Ascending aorta (tissue), 2 donors: Measurements from ENCODE around the gene FFAR3. TPM values are rescaled to one million over a fixed set of nuclear protein-coding genes. Genes with fewer than 3 reads are reported as not detected.

ENCODE experiments used
- DNase-seq, 2 donors: peaks; one replicate each; pipeline ENCODE4 v3.0.0-alpha.2; 2019; ENCODE audit warnings: low spot score in 2 of 2
- H3K27ac ChIP-seq, 2 donors: fragments of 200-600 bp; sonication (generic); one replicate each; pipeline ENCODE4 v1.5.1; 2016 to 2017; ENCODE audit warnings: mild to moderate bottlenecking in 1 of 2
- H3K27me3 ChIP-seq: fragments of 200-600 bp; sonication (generic); one replicate; pipeline ENCODE4 v1.5.1; 2017
- H3K36me3 ChIP-seq, 2 donors: fragments of 200-600 bp; sonication (generic); one replicate each; pipeline ENCODE4 v1.5.1; 2016
- H3K4me1 ChIP-seq, 2 donors: fragments of 200-600 bp; sonication (generic); one replicate each; pipeline ENCODE4 v1.5.1; 2016 to 2017; ENCODE audit warnings: mild to moderate bottlenecking in 1 of 2
- H3K4me3 ChIP-seq, 2 donors: fragments of 200-600 bp; sonication (generic); one replicate each; pipeline ENCODE4 v1.5.1; 2016 to 2017; ENCODE audit warnings: mild to moderate bottlenecking in 1 of 2
- H3K9me3 ChIP-seq, 2 donors: fragments of 200-600 bp; sonication (generic); one replicate each; pipeline ENCODE4 v1.5.1; 2016
- intact Hi-C: fragments of 100-400 bp; cut with DNase I; formaldehyde crosslinking; loops from one replicate; pipeline ENCODE4 v1.15.1; 2023
- total RNA-seq: library from RNA; depleted of rRNA; stranded (reverse); fragments of >200 nt; gene quantifications from one replicate; pipeline ENCODE4 v1.1.0, GENCODE V29; 2016
- TF ChIP-seq, protein P1 (sequence below), 3 experiments: fragments of 200-600 bp in 2 of 3; fragments of 450-650 bp in 1 of 3; sonication (generic) in 2 of 3; IDR thresholded peaks; one replicate each; pipeline ENCODE4 v1.5.1; 2016 to 2019; ENCODE audit warnings: antibody characterized with exemption in 3 of 3, mild to moderate bottlenecking in 1 of 3, moderate library complexity in 1 of 3

Gene FFAR3
- total RNA-seq, 1 donor from 2014 or later, result not detected

DNA sequence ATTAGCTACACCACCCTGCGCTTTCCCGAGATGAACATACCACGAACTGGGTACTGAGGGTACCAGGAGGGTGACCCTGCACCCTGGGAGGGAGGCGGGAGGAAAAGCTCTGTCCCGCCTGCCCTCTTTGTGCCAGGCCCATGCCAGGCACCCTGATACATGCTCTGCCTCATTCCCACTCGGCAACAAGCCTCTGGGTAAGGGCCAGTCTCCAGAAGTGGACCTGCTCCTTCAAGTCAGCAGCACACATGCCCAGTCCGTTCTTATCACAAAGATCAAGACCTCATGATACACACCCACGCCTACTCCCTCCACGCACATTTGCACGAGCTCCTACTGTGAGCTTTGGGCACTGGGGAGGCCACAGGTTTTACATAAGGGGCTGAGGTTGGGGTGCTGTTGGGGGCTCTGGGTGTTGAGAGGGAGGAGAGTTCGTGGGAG lies 12.6 kb upstream of the FFAR3 start:
- no peaks in the 10 kb centered on the region for H3K9me3 ChIP-seq
- TF ChIP-seq, protein P1, sequence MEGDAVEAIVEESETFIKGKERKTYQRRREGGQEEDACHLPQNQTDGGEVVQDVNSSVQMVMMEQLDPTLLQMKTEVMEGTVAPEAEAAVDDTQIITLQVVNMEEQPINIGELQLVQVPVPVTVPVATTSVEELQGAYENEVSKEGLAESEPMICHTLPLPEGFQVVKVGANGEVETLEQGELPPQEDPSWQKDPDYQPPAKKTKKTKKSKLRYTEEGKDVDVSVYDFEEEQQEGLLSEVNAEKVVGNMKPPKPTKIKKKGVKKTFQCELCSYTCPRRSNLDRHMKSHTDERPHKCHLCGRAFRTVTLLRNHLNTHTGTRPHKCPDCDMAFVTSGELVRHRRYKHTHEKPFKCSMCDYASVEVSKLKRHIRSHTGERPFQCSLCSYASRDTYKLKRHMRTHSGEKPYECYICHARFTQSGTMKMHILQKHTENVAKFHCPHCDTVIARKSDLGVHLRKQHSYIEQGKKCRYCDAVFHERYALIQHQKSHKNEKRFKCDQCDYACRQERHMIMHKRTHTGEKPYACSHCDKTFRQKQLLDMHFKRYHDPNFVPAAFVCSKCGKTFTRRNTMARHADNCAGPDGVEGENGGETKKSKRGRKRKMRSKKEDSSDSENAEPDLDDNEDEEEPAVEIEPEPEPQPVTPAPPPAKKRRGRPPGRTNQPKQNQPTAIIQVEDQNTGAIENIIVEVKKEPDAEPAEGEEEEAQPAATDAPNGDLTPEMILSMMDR (IDR thresholded peaks at IDR 0.05), result no peak
- H3K27ac ChIP-seq, result no peak overlapping the region
- DNase-seq, result peak in 1 of 2 donors; percentile 58
- H3K4me3 ChIP-seq, result no peak overlapping the region
- intact Hi-C loops, result no loop called here
- H3K27me3 ChIP-seq, result no peaks in the 10 kb centered on the region
- no peaks in the 10 kb centered on the region for H3K4me1 ChIP-seq
- no peaks in the 10 kb centered on the region for H3K36me3 ChIP-seq

DNA sequence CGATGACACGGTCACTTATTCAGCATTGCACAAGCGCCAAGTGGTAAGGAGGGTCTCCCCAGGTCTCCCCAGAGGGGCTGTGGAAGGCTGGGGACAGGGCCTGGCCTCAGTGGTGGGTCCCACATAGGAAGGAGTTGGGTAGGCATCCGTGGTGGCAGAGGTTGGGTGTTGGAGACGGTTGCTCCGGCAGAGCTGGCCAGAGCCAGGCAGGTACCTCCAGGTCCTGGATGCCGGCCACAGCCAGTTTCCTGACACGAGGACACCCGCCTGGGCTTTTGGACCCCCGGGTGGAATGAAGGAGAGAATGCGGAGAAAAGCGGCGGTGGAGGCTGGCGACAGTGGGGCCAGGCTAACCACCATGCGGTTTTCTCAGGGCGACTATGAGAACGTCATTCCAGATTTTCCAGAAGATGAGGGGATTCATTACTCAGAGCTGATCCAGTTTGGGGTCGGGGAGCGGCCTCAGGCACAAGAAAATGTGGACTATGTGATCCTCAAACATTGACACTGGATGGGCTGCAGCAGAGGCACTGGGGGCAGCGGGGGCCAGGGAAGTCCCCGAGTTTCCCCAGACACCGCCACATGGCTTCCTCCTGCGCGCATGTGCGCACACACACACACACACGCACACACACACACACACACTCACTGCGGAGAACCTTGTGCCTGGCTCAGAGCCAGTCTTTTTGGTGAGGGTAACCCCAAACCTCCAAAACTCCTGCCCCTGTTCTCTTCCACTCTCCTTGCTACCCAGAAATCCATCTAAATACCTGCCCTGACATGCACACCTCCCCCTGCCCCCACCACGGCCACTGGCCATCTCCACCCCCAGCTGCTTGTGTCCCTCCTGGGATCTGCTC lies 11.8 kb upstream of the FFAR3 start:
- intact Hi-C loops, result no loop called here
- Histone ChIP-seq H3K36me3 (no peaks in the 10 kb centered on the region), H3K27me3 (no peaks in the 10 kb centered on the region), H3K4me1 (no peaks in the 10 kb centered on the region), H3K9me3 (no peaks in the 10 kb centered on the region), H3K4me3 (no peak overlapping the region), H3K27ac (no peak overlapping the region)
- DNase-seq, result peak in 1 of 2 donors; percentile 61
- TF ChIP-seq, protein P1 (IDR thresholded peaks at IDR 0.05), result no peak

DNA sequence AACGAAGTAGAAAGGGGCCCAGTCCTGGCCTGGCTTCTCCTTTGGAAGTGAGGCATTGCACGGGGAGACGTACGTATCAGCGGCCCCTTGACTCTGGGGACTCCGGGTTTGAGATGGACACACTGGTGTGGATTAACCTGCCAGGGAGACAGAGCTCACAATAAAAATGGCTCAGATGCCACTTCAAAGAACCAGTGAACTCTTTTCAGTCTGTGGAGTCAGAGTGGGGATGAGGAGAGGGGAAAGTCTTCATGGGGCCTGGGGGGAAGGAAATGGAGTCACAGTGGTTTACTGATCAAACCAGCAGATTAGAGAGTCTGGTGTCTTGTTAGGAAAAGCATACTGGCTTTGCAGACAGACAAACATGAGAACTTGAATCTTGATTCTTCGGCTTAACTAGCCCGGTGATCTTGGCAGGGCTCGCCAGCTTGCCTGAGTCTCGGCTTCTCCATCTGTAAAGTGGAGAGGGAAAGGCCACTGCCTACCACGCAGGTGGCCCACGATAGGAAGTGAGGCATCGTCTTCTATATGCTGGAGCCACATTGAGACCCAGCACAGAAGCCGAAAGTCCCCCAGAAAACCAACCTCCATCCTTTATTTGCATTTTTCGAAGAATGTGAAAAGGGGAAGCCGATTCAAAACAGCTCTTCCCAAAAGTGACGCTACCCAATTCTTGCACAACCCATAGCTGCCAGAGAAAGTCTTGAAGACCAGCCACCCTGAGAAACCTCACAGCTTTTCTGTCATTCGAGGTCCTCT lies 10.9 kb upstream of the FFAR3 start, which contains the start of gene FFAR1:
TSS of gene FFAR1 (plus strand) at position 732 of the 759 bp plus-strand sequence. CDS start 3,650 bp downstream, outside the sequence.
- TF ChIP-seq, protein P1 (IDR thresholded peaks at IDR 0.05), result no peak
- no peak within 1 kb of the TSS for H3K4me3 ChIP-seq
- intact Hi-C loops, result no loop called here
- no peaks in the 10 kb centered on the region for H3K9me3 ChIP-seq
- peak in 1 of 2 donors; percentile 68 for DNase-seq
- H3K27me3 ChIP-seq, result no peaks in the 10 kb centered on the region
- no peak within 1 kb of the TSS for H3K27ac ChIP-seq
- H3K36me3 ChIP-seq, result no peaks in the 10 kb centered on the region
- H3K4me1 ChIP-seq, result no peaks in the 10 kb centered on the region

DNA sequence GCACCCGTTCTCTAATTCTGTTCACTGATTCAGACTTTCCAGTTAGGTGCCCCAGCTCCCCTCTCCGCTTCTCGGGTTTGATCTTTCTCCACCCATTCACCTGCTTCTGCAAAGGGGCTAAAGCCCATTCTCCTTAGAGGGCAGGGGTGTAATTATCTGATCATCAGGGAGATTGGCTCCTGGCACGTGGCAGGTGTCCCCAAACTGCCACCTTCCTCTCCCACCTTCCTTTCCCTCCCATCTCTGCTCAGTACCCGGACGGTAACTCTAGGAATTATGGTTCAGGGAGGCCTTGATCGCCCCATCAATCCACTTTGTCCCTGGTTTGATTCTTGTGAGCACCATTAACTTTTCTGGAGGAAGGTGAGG lies 10.3 kb upstream of the FFAR3 start:
- no peaks in the 10 kb centered on the region for H3K27me3 ChIP-seq
- H3K27ac ChIP-seq, result no peak overlapping the region
- H3K9me3 ChIP-seq, result no peaks in the 10 kb centered on the region
- DNase-seq, result no peak
- no peaks in the 10 kb centered on the region for H3K36me3 ChIP-seq
- intact Hi-C loops, result no loop called here
- TF ChIP-seq, protein P1 (IDR thresholded peaks at IDR 0.05), result no peak
- H3K4me1 ChIP-seq, result no peaks in the 10 kb centered on the region
- no peak overlapping the region for H3K4me3 ChIP-seq

DNA sequence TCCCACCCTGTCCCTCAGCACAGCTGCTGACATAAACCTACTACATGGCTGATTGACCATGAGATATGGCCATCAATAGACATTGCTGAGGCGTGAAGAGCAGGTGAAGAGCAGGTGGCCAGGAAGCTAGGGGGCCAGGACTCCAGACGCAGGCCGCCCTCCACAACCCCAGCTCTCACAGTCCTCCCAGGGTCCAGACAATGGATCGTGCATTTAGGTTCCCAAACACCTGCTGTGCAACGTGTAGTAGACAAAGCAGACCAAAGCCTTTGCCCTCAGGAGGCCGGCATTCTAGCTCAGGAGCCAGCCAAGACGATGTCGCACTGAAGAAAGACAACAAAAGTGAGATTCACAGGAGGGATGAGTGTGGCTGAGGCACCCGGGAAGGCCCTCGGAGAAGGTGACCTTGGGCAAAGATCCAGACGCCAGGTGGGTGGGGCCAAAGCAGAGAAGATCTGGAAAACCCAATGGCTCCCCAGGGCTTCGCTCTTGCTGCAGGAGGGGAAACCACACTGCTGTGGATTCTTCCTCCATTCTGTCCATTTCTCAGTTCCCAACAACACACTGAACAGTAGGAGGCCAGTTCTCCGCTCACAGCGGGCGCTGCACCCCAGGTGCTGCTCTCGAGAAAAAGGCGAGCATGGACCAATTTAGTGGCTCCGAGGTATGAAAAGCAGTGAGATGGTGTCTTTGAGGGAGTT lies 9.2 kb upstream of the FFAR3 start:
- Histone ChIP-seq H3K9me3 (no peaks in the 10 kb centered on the region), H3K36me3 (no peaks in the 10 kb centered on the region), H3K4me3 (no peak overlapping the region), H3K27me3 (no peaks in the 10 kb centered on the region), H3K4me1 (no peaks in the 10 kb centered on the region), H3K27ac (no peak overlapping the region)
- peak in 1 of 2 donors; percentile 45 for DNase-seq
- intact Hi-C loops, result no loop called here
- TF ChIP-seq, protein P1 (IDR thresholded peaks at IDR 0.05), result no peak
